ENCODE results near the gene CFAP100. TPM values are rescaled to one million over a fixed set of nuclear protein-coding genes. Genes with fewer than 3 reads are reported as not detected.

The CFAP100 gene
- total and polyA plus RNA-seq, 2 of the 4 experiments (the other 2 are of a cell fraction): not detected

GRCh38 chr3:126401611-126402160 lies 7.0 kb downstream of the CFAP100 start:
- dilution Hi-C loops (cut with HindIII; ENCODE audit: low sequenced_read_pairs, unreplicated experiment) (no loop called here), intact Hi-C loops (cut with micrococcal nuclease) (no loop called here), in situ Hi-C loops (cut with MboI; ENCODE audit: low sequenced_read_pairs) (no loop called here)
- WGBS, 2 experiments (ENCODE audit: extremely low coverage in 2 of 2, insufficient read length in 1 of 2): no CpG with 5 or more reads among the region's 8 CpGs
- H2AFZ ChIP-seq (replicated peaks; ENCODE audit: low read length, poor library complexity): no peak overlapping the region
- H3K4ac ChIP-seq (ENCODE audit: low read depth, low read length): no peak overlapping the region
- ATAC-seq (ENCODE audit: low read depth) (no peak), DNase-seq (no peak)
- no peak overlapping the region for H3K14ac ChIP-seq (replicated peaks; ENCODE audit: low read depth, low read length)
- no peak overlapping the region for H2BK120ac ChIP-seq (ENCODE audit: low read depth, low read length)
- no peak overlapping the region for H3K4me2 ChIP-seq (ENCODE audit: low read depth, low read length)
- H4K91ac ChIP-seq (ENCODE audit: insufficient read depth, low read depth, low read length): no peak overlapping the region
- no peaks in the 10 kb centered on the region for H3K36me3 ChIP-seq (ENCODE audit: control insufficient read depth, insufficient read depth, low read length)
- ChIA-PET CTCF (no interaction called here), POLR2A (ENCODE audit: unreplicated experiment) (no interaction called here)
- no peak overlapping the region for H2AK9ac ChIP-seq (replicated peaks; ENCODE audit: low read depth, low read length, poor library complexity)
- H2AK5ac ChIP-seq (ENCODE audit: low read depth, low read length): no peak overlapping the region
- H3K4me1 ChIP-seq (ENCODE audit: control insufficient read depth, insufficient read depth, low read length): no peaks in the 10 kb centered on the region
- no peaks in the 10 kb centered on the region for H3K9me3 ChIP-seq (ENCODE audit: control insufficient read depth, insufficient read depth, low read length)
- H4K8ac ChIP-seq (ENCODE audit: low read depth in 2 of 2, low read length in 2 of 2): no peak overlapping the region
- H4K20me1 ChIP-seq (ENCODE audit: insufficient read depth, low read length): no peaks in the 10 kb centered on the region
- H2BK20ac ChIP-seq (ENCODE audit: low read depth, low read length): no peak overlapping the region
- H3K18ac ChIP-seq (ENCODE audit: low read depth, low read length): no peak overlapping the region
- H3K23ac ChIP-seq (ENCODE audit: low read depth, low read length): no peak overlapping the region
- H3K4me3 ChIP-seq (ENCODE audit: insufficient read depth, low read depth, low read length): no peak overlapping the region
- no peak overlapping the region for H4K5ac ChIP-seq (ENCODE audit: low read depth, low read length)
- no peak overlapping the region for H3K56ac ChIP-seq (ENCODE audit: extremely low read depth, insufficient read depth, low read length)
- H2BK15ac ChIP-seq (ENCODE audit: low read depth, low read length): no peak overlapping the region
- no peak overlapping the region for H2BK5ac ChIP-seq (ENCODE audit: low read depth, low read length, poor library complexity, severe bottlenecking)
- no peaks in the 10 kb centered on the region; the same call in 1 of the 2 replicates for H3K9me1 ChIP-seq (ENCODE audit: insufficient read depth, low read length)
- BruUV-seq (replicated peaks): no TSS peak
- TF ChIP-seq MXI1 (IDR thresholded peaks at IDR 0.05; ENCODE audit: borderline replicate concordance, low read depth, low read length): no peak
- TF ChIP-seq USF2 (IDR thresholded peaks at IDR 0.05; ENCODE audit: low read depth, low read length): no peak
- no peak for TF ChIP-seq ELK1 (IDR thresholded peaks at IDR 0.05; ENCODE audit: borderline replicate concordance, low read depth, low read length)
- no peak for TF ChIP-seq SMC3 (IDR thresholded peaks at IDR 0.05; ENCODE audit: low read depth, low read length)
- TF ChIP-seq MAFK (IDR thresholded peaks at IDR 0.05; ENCODE audit: low read depth, low read length): no peak
- no peak for TF ChIP-seq POLR2A (IDR thresholded peaks at IDR 0.05; ENCODE audit: low read depth, low read length)
- no peak for TF ChIP-seq MAZ (IDR thresholded peaks at IDR 0.05; ENCODE audit: borderline replicate concordance, low read depth, low read length)
- TF ChIP-seq BHLHE40 (IDR thresholded peaks at IDR 0.05; ENCODE audit: low read depth, low read length): no peak
- TF ChIP-seq CEBPB (IDR thresholded peaks at IDR 0.05; ENCODE audit: low read depth, low read length): no peak
- no peak for TF ChIP-seq RFX5 (IDR thresholded peaks at IDR 0.05; ENCODE audit: low read depth, low read length)
- no peak for TF ChIP-seq CHD1 (IDR thresholded peaks at IDR 0.05; ENCODE audit: low read depth, low read length)
- no peak for TF ChIP-seq RCOR1 (IDR thresholded peaks at IDR 0.05; ENCODE audit: insufficient replicate concordance, low read length)
- no peak for TF ChIP-seq FOS (IDR thresholded peaks at IDR 0.05; ENCODE audit: low read depth, low read length)
- no peak overlapping the region for H3K27ac ChIP-seq (ENCODE audit: insufficient read depth, low read length)
- H3K27me3 ChIP-seq (ENCODE audit: control insufficient read depth, insufficient read depth, low read length): peaks cover 10% of the 10 kb centered on the region
- no peak overlapping the region for H3K9ac ChIP-seq (ENCODE audit: low read depth, low read length)
- H3K79me1 ChIP-seq (ENCODE audit: low read depth in 1 of 2, low read length in 2 of 2): no peaks in the 10 kb centered on the region
